UCSD-AML1 (cell line): Measurements from ENCODE around the gene NEUROD1.

Experiments
- DNase-seq: peaks from one replicate; lab custom pipeline; 2025; ENCODE audit not compliant: unreplicated experiment; lab: John Stamatoyannopoulos, UW

The NEUROD1 gene

GRCh38 chr2:181643151-181643550 is 37.2 kb downstream of the NEUROD1 start:
- DNase-seq = no peak

GRCh38 chr2:181642086-181642485 is 38.2 kb downstream of the NEUROD1 start:
- no peak for DNase-seq

DNA sequence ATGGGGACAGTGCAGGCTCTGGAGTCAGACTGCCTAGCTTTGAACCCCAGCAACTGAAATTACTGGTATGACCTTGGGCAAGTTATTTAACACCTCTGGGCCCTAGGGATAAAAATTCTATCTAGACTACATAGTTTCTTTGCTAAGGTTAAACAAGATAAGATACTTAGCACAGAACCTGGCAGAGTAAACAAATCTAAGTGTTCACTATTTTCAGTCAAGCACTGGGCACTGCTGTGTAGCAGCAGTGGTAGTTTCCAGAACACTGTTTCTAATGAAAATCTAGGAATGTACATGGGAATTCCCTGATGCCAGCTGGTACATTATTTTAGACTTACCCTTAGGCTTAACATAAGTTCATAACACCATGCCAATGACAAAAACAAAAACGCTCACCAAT is 40.6 kb downstream of the NEUROD1 start:
- DNase-seq = no peak

DNA sequence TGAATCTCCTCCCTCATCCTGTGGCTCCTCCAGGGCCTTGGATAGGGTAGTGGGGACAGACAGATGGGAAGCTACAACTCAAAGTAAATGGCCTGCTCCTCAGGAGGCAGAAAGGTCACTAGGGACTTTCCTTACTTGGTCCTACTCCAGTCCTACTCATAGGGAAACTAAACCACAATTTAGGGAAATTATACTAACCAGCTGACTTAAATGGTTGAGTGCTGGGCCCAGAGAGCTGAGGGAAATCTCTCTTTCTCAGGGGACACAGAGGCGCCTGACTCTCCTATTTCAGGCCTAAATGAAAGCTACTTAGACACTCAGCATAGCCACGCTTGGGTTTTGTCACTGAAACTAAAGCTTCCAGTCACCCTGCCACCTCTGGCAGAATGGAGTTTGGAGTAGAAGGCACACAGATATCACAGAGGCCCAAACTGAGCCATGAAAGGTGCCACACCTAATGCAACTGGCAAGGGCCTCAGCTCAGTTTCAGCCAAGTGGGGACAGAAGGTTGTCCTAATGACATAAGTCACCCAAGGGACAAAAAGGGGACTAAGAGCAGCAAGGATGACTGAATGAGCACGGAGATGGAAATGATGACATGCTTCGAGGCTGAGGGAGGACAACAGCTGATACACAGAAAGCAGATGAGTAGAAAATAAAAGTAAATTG is 47.5 kb downstream of the NEUROD1 start:
- no peak for DNase-seq

DNA sequence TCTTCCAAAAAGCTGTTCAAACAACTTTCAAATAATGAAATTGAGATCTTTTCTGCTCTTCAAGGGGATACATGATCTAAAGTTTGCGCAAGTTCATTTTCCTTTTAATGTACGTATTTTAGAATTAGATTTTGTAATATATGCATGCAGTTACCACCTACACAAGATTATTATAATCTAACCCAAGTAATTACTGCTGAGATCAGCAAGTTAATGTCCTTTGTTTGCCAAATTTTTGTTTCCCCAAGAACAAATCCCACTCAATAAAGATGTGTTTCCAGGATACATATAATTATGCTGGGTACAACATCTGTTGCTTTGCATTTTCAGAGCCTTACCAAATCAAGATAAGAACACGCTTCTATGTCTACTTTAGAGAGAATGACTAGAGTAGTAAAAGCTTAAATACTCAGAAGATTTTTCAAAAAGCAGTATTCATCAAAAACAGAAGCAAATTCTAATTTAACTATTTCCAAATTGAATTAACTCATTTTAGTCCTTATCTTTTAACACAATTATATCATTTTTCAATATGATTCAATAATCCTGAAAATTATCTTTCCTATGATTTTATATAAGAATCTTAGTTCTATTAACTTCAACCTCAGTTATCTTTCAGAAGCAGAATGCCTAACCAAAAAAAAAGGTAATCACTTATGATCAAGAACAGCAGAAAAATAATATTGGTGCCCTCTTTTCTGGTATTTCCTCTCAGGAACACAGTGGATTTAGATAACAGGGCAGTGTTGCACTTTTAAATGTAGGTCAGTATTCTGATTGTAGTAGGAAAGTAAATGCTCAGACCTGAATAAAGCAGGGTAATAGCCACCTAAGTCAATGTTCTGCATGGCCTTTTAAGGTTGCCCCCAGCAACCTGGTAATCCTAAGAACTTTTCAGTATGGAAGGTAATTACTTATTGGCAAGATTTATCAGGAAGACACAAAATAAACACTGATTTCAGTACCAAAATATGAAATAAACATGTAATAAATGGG is 51.4 kb downstream of the NEUROD1 start:
- no peak for DNase-seq

GRCh38 chr2:181627545-181627944 is 52.8 kb downstream of the NEUROD1 start:
- DNase-seq = no peak

DNA sequence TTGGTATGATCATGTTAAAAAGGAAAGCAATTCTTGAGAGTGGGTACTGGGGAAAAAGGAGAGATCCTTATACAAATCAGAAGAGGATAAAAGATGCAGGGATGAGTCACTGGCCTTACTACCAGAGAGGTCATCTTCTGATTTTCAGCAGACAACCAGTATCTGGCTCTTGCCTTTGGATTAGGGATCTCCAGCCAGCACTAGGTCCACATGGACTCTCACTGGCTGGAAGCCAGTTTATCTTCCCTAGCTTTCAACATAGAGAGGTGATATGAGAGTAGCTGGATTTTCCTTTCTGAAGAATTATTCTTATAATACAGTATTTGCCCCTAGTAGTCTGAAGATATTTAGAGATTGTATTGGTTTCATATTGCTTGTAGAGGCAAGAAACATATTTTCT is 53.6 kb downstream of the NEUROD1 start:
- DNase-seq = no peak
